Measurements from ENCODE around the gene PRKD1.

PRKD1 gene

GRCh38 chr14:29587761-29588470, 339.7 kb downstream of the PRKD1 start:
- intact Hi-C loops (cut with DNase I) = no loop called here
- DNase-seq = no peak

GRCh38 chr14:29587046-29587445, 340.6 kb downstream of the PRKD1 start:
- DNase-seq = no peak
- intact Hi-C loops (cut with DNase I) = no loop called here

GRCh38 chr14:29584992-29585391, 342.7 kb downstream of the PRKD1 start:
- intact Hi-C loops (cut with DNase I) = no loop called here

GRCh38 chr14:29580763-29581162, 346.9 kb downstream of the PRKD1 start:
- intact Hi-C loops (cut with DNase I) = no loop called here
- DNase-seq = no peak

More at GRCh38 chr14:29584992-29585391, 342.7 kb downstream of the PRKD1 start:
- peak in 37 of 42 donors; percentile 10 to 85 (median 40) for DNase-seq

GRCh38 chr14:29579838-29580237, 347.8 kb downstream of the PRKD1 start:
- DNase-seq = no peak
- intact Hi-C loops (cut with DNase I) = no loop called here

GRCh38 chr14:29576927-29577326, 350.7 kb downstream of the PRKD1 start:
- intact Hi-C loops (cut with DNase I) = no loop called here
- DNase-seq = no peak

GRCh38 chr14:29569194-29569593, 358.5 kb downstream of the PRKD1 start:
- intact Hi-C loops (cut with DNase I) = no loop called here

GRCh38 chr14:29566194-29566593, 361.5 kb downstream of the PRKD1 start:
- intact Hi-C loops (cut with DNase I) = no loop called here
- no peak for DNase-seq

More at GRCh38 chr14:29569194-29569593, 358.5 kb downstream of the PRKD1 start:
- DNase-seq = no peak

GRCh38 chr14:29558516-29558915, 369.1 kb downstream of the PRKD1 start:
- intact Hi-C loops (cut with DNase I) = no loop called here
- no peak for DNase-seq

- DNase-seq = no peak
- intact Hi-C loops (cut with DNase I) = no loop called here
These were observed 373.3 kb downstream of the PRKD1 start for GRCh38 chr14:29554335-29554734.

- intact Hi-C loops (cut with DNase I) = no loop called here
- DNase-seq = no peak
These were observed 374.2 kb downstream of the PRKD1 start for GRCh38 chr14:29553427-29553826.

GRCh38 chr14:29548948-29549370, 378.7 kb downstream of the PRKD1 start:
- DNase-seq = peak in 10 of 42 donors; percentile 10 to 60 (median 26)
- intact Hi-C loops (cut with DNase I) = loop anchor here (5.0 kb wide), 2 partner anchors 453 to 668 kb away; no protein-coding TSS in a partner anchor

GRCh38 chr14:29545714-29546113, 381.9 kb downstream of the PRKD1 start:
- no peak for DNase-seq
- intact Hi-C loops (cut with DNase I) = loop anchor here (5.0 kb wide), 2 partner anchors 457 to 672 kb away; no protein-coding TSS in a partner anchor

- peak in 2 of 42 donors; percentile 12 to 20 for DNase-seq
These were observed 390.6 kb downstream of the PRKD1 start for GRCh38 chr14:29536886-29537511.

GRCh38 chr14:29529418-29529817, 398.2 kb downstream of the PRKD1 start:
- no peak for DNase-seq
- intact Hi-C loops (cut with DNase I) = no loop called here

More at GRCh38 chr14:29536886-29537511, 390.6 kb downstream of the PRKD1 start:
- intact Hi-C loops (cut with DNase I) = loop anchor here (10.0 kb wide), 1 partner anchor 782 kb away; no protein-coding TSS in a partner anchor

- DNase-seq = no peak
- intact Hi-C loops (cut with DNase I) = no loop called here
These were observed 398.8 kb downstream of the PRKD1 start for GRCh38 chr14:29528889-29529288.

GRCh38 chr14:29527286-29527685, 400.4 kb downstream of the PRKD1 start:
- intact Hi-C loops (cut with DNase I) = no loop called here

More at GRCh38 chr14:29527286-29527685, 400.4 kb downstream of the PRKD1 start:
- DNase-seq = no peak

All from head of caudate nucleus (tissue), 42 donors.